Loucy (cell line): ENCODE results near the gene OR2V1.

Experiments
- CTCF ChIP-seq: fragments of 200-600 bp; sonication (generic); conservative IDR thresholded peaks from 2 replicates; pipeline ENCODE4 v1.5.1; 2014; ENCODE audit warnings: mild to moderate bottlenecking, antibody characterized with exemption, low read length
- EZH2phosphoT487 ChIP-seq: fragments of 200-600 bp; IDR thresholded peaks from 2 replicates; pipeline ENCODE4 v1.6.1; 2018; ENCODE audit warnings: antibody characterized with exemption, mild to moderate bottlenecking, moderate library complexity, borderline replicate concordance

- TF ChIP-seq CTCF (no peak), EZH2phosphoT487 (no peak)
Measured at GRCh38 chr5:181151146-181151545, 20.2 kb upstream of the OR2V1 start.
